GM21723 (cell line): Measurements from ENCODE around the gene LRFN2.

ENCODE experiments used
- ATAC-seq: cut with Tn5 transposase; IDR thresholded peaks from one replicate; pipeline ENCODE4 v1.9.1; 2021; ENCODE audit warnings: mild to moderate bottlenecking, moderate library complexity; ENCODE audit not compliant: unreplicated experiment

LRFN2 gene

DNA sequence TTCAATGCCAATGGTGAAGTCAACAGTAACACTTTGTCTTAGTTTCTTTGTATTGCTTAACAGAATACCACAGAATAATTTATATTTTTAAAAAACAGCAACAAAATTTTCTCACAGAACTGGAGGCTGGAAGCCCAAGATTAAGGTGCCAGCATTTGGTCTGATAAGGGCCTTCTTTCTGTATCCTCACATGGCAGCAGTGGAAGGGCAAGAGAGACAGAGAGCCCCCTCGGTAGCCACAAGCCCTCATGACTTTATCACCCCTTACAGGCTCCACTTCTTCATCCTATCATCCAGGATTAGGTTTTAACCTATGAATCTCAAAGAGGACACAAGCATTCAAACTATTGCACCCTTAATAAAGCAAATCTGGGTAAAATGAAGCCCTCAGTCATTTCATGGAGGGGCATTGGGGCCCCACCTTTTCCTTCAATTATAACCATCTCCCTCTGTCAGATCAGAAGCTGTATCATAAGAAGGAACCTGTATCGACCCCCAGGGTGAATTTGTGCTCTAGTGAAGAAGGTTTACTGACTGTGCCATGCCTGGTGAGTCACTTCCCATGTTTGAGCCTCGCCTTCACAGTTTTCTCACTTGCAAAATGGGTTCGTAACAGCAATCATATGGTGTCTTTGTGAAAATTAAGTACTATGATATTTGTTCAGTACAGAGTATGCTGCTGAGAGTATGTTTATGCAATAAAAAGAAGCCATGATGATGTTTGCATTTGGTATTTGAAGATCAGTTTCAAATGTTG lies 178.2 kb downstream of the LRFN2 start:
- ATAC-seq = no peak

DNA sequence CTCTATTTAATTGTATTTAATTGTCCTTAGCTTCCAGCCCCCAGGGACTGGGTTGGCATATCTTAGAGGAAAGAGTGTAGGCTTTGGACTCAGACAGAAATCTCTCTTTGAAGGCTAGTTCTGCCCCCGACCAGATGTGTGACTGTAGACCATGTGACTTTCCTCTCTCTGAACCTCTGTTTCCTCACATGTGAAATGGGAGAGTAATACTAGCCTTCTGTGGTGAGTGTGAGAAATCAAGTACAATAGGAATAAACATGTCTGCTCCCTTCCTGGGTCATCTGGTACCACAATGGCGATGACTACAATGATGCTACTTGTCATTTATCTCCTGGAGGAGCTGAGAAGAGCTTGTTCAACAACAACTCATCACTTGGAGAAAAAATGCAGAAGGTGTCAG lies 179.9 kb downstream of the LRFN2 start:
- ATAC-seq = no peak

DNA sequence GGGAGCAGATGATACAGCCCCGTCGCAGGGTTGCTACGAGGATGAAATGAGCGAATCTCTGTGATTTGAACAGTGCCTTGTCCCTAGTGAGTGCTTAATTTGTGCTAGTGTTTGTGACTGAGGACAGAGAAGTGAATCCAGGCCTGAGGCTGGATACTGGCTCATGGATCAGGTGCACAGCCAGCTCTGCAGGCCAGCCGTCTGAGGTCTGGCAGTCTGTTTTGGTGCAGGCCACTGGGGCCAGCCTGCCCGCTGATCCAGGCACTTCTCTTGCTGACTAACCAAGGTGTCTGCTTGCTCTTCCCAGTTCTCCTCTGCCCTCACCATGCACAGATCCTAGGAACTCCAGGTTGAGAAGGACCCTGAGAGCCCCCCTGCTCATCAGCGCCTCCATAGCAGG lies 181.0 kb downstream of the LRFN2 start:
- no peak for ATAC-seq

DNA sequence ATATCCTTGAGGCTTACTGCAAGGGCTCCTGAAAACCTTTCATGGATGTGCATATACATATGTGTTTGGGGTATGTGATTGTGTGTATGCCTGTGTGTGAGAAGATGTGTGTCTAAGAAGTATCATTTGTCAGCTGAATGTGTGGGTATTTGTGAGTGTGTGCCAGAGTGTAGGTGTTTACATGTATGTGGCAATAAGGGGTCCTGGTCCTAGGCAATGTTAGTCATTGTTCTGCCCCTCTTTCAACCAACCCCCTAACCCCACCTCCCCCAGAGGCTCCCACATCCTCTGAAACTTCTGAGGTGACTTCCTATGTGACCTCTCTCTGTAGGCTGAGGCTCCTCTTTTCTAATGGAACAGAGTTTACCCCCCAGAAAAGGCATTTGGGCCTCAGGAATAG lies 186.4 kb downstream of the LRFN2 start:
- ATAC-seq = no peak

DNA sequence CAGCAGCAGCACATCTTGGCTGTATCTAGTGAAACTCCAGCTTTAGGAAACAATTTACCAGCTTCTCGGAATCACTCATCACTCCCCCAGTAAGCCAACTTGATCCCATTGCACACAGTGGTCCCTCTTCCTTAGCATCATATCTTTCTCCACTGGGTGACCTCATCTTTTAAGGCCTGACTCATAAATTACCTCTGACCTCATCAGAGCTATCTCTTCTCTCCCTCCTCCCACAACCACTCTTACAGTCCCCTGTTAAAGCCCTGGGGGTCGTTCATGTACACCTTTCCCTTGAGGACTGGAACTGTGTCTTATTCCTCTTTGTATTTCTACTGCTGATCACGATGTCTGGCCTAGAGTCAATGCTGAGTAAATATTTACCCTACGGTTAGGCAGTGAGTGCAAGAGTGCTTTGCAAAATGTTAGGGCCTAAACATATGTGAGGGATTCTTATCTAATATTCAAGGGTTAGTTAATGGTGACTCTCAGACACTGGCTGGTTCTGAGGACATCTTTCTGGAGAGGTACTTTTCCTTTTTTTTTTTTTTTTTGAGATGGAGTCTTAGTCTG lies 187.2 kb downstream of the LRFN2 start:
- no peak for ATAC-seq

DNA sequence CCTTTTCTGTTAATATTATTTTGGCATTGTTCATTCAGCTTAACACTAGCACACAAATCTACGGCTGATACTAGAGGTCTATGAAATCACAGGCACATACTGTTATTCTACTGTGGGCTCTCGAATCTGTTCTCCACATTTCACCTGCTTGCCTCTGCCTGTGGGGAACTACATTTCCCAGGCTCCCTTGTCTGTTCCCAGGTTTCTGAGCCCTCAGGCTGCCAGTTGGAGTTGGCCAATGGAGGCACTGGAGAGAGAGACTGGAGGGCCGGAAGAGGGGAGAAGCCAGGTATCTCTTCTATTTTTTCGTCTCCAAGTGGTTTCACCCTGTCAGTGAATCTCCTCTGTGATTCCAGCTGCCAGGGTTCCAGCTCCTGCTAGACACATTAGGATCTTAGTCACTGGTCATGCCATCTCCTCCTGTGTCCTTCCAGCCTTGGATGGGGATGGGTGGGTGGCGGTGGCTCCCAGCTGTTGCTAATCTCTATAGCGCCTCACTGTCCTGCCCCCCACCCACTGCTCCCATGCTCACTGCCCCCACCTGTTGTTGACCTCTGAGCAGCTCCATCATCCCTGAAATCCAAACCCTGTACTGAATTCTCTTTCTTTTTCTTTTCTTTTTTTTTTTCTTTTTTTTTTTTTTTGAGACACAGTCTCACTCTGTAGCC lies 188.2 kb downstream of the LRFN2 start:
- no peak for ATAC-seq

DNA sequence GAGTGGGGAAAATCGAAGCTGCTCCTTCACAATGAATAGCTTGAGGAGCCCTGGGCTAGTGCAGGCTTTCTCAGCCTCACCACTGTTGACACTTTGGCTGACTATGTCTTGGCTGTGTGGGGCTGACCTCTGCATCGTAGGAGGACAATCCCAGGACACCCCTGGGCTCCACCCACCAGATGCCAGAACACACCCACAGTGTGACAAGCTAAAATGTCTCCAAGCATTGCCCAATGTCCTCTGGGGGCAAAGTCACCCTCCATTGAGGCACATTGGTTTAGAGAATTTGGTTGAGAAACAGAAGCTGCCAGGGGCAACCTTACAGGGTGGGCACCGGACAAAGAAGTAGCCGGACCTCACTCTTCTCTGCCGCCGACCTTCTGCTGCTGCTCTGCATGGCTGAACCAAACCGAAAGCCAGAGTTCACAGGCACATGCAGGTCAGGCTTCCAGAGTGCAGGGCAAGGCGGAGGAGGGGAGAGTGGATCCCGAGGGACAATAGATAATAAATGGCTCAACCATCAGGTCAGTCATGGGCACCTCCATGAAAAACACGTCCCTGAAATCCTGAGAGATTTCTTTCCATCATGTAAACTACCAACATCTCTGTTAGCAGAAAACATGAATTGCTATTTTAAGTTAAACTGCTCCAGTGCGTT lies 189.0 kb downstream of the LRFN2 start:
- no peak for ATAC-seq

DNA sequence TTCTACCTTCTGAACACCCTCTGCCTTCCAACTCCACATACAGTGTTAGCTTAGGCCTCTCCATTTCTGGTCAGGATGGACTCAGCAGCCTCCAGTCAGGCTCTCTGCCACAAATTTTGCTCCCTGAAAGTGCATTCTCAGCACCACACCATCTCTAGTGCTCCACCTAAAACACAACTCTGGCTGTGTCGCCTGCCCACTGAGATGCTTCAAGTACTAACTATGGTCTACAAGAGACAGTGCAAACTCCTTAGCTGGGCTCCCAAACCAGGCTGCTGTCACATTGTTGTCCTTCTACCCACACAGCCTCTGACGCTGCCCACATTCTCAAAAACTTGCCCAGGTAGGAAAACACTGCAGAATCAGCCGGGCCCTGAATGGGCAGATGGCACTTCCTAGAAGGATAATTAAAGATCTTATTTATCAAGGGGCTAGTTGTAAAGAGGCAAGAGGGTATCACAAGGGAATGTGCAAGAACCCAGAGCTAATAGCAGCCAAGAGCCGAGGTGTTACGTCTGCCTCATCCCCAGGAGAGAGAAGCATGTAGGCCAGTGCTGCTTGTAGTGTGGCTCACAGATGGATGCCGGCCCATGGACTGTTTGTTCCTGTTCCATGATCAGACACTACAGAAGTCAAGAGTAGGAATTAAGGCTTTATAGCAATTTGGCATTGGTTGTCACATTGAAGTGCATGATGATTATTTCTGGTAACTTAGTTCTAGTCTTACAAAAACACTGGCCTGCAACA lies 189.7 kb downstream of the LRFN2 start:
- no peak for ATAC-seq

DNA sequence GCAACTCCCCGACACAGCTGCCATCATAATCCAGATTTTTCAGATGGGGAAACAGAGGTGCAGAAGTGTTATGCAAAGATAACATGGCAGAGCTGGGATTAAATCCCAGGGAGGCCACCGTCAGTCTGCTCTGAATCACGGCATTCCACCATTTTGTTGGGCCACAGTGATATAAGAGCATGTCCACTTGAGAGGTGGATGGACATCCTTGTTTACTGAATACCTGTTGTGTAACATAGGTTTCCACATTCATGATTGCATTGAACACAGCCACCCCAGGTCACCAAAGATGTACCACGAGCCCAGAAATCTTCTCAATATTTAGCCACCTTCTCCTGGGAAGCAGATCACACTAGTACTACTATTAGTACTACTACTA lies 191.5 kb downstream of the LRFN2 start:
- no peak for ATAC-seq

DNA sequence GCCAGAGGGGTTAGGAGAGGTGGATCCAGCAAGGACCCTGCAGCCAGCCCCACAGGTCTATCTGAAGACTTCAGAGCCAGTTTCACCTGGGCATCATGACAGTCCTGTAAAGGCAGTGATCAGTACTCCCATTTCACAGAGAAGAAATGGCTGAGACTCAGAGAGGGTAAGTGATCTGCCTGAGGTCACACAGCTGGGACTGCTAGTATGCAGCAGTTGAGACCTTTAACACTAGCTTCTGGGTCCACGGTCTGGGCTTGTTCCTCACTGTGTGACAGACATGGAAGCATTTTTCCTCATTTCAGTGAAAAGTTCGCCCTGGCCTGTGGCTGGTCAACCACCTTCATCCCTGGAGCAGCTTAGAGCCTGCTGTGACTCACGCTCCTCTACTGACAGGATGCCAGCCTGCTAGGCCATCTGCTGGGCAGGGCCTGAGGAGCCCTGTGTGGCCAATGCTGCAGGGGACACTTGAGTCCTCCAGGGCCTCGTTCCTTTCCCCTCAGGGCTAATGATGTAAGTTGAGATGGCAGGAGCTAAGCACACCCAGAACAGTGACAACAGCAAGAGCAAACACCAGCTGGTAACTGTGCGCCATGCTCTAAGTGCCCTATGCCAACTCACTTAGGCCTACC lies 192.0 kb downstream of the LRFN2 start:
- ATAC-seq = no peak

DNA sequence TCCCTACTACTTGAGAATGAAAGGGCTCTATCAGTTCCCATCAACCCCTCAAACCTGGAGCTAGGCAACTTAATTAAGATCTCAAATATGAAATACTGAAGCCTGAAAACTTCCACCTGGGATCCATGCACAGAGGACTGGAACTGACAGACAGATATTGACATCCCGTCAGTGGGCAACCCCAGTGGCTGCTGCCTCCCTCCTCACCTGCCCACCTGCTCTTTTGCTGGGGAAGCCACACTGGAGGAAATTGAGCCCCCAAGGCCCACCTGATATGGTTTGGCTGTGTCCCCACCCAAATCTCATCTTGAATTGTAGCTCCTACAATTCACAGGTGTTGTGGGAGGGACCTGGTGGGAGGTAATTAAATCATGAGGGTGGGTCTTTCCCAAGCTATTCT lies 192.8 kb downstream of the LRFN2 start:
- no peak for ATAC-seq

DNA sequence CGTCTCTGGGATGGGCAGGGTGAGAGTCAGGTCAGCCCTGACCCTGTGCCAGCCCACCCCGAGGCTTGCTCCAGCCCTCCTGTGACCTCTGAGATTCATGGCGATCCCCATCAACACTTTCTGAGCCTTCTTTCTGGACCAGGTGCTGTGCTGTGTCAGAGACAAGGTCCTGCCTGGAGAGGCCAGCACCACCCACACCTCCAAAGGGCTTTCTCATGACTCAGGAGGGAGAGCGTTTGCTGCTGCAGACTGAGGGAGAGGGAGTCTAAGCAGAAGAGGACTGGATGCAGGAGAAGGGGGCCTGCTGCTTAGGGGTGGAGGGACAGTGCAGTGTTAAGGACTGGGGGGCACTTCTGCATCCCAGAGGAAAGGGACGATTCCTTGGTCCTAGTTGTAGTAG lies 193.5 kb downstream of the LRFN2 start:
- ATAC-seq = no peak

DNA sequence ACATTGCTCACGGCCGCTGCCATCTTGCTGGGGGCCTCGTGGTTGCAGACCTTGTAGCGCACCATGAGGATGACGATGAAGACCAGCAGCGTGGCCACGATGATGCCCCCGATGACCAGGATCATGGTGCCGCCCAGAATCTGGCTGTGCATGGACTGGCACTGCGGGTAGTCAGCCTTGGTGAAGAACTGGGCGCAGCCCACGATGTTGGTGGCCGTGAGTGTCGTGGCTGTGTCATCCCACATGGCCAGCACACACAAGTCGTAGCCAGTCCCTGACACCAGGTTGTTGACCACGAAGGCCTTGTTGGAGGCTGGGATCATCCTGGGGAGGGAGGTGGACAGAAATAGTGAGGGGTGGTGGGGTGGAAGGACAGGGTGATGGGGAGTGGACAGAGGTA lies 194.6 kb downstream of the LRFN2 start:
- no peak for ATAC-seq

DNA sequence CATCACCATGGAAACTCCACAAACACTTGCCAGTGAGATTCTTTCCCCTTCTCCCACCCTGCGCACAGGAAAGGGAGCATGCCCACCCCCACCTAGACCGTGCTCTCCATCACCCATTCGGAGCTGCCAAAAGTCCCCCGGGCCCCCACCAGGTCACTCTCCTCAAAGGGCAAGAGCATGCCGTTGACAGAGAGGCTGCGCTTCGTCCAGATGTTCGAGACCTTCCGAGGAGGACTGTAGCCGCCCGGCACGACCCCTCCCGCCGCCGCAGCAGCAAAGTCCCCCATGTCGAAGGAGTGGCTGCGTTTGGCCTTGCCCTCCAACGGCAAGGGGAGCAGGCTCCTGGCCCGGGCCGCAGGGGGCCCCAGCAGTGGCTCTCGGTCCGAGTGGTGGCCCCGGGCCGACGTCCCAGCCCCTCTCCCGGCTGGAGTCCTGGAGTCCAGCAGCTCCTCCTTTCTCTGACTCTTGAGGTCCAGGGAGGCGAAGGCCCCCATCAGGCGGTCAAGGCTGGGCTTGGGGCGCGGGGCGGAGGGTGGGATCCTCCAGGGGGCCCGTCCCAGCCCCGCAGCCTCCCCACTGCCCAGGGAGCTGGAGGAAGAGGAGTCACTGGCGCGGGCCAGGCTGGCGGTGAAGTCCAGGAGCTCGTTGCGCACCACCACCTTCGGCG lies 195.2 kb downstream of the LRFN2 start:
- no peak for ATAC-seq

DNA sequence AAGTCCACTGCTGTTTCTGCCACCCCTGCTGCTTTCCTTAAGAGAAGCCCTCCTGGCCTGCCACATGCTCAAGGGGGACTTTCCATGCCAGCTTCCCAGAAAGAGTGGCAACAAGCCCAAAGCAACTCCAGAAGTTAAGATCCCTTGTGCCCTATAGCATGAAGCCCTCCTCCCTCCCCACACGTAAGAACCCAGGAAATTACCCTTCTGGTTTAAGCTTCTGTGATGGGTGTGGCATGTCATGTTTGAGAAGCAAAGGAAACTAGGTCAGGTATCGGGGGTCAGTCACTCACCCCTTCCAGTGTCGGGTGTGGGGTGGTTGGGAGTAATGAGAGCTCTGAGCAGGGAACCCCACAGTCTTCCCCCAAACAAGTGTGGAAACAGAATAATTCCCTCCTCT lies 196.1 kb downstream of the LRFN2 start:
- ATAC-seq = no peak

DNA sequence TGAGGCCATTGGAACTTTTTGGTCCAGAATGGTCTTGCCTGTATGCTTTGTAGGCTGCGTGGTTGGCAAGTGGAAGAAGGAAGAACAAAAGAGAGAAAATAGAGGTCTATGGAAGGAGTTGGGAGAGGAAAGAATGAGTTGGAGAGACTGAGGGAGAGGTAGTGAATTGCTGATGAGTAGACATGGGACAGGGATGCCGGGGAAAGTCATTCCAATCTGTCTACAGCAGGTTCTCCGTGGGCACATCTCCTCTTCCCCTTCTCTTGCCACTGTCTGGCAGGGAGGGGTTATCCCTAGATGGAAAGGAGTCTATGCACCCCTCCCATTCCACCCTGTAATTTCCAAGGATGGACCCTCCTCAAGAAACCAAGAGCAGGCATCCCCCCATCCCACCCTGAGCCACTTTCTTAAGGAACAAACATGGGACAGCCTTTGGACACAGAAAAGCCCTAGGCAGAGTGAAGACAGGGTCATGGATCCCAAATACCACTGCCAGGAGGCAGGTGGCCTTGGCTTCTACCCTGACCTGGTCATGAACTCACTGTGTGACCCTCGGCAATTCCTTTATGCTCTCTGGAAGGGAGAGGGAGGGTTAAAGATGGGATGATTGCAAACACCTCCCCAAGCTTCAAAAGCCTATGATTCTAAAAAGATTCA lies 196.9 kb downstream of the LRFN2 start:
- no peak for ATAC-seq

DNA sequence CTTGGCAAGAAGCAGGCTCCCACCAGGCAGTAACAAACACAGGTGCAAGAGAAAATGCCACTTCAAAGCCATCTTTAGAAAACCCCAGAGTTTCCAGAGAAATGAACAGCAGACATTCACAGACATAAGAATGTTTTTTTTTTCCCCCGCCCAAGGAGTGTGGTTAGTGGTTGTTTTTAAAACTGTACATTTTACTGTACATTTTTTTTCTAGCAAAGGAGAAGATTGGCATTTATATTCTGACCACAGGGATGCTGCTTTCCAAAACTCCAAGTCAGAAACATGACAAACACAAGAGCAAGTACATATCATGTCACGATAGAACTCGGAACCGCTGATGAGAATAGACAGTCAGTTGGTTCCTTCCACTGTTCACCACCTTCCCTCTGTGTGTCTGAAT lies 197.9 kb downstream of the LRFN2 start:
- no peak for ATAC-seq

DNA sequence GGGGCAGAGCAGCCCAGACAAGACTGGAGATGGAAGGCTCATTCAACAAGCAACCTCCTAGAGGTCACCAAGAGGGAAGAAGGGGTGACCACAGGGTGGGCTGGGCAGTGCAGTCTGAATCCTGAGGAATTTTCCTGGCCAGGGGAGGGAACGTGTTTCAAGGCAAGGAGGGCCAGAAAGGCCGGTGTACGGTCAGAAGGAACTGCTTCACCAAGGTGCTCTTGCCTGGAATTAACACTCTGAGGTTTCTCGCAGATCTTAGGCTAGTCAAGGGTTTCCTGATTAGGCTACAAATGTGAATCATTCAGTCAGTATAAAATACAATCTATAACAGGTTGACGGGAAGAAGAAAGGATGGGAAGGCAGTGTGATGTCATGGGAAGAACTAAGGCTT lies 199.3 kb downstream of the LRFN2 start:
- ATAC-seq = no peak

DNA sequence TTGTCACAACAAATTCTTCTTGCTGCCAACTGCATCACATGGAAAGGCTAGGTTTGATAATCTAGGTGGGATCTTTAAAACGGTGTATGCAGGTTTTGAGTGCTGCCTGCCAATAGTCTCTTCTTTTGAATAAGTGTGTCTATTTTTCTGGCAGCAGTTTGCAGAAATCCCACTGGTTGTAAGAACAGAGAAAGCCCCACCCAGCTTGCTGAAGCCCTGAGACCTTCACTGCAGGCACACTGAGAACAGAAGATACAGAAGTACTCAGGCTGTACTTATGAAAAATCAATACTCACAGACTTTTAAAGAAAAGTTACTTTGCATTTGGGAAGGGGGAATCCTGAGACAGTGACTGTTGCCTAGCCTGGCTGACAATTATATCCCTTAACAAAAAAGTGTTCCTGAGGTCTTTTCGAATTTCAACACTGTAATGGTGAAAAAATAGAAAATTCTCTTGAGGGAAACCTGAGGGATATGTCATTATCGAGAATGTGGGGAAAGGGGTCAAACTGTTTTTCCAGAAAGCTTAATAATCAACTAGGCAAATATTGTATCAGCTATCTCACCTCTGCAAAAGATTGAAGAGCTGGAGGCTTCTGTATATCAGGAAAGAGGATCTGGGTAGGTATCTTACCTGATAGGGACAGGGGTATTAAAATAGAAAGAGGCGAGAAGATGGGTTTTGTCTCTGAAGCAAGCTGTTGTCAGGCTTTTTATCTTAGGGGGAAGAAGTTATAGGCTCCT lies 199.9 kb downstream of the LRFN2 start:
- no peak for ATAC-seq
